HG03439 (cell line): ENCODE results near the gene GRIA1.
"Not testable (repeated sequence)": the region's sequence is repeated elsewhere in the genome, so short reads cannot be mapped to it uniquely, and the experiment has no call there.

Experiments
- ATAC-seq: cut with Tn5 transposase; IDR thresholded peaks from one replicate; pipeline ENCODE4 v1.9.1; 2021; ENCODE audit warnings: mild to moderate bottlenecking, moderate library complexity; ENCODE audit not compliant: unreplicated experiment

Gene GRIA1

DNA sequence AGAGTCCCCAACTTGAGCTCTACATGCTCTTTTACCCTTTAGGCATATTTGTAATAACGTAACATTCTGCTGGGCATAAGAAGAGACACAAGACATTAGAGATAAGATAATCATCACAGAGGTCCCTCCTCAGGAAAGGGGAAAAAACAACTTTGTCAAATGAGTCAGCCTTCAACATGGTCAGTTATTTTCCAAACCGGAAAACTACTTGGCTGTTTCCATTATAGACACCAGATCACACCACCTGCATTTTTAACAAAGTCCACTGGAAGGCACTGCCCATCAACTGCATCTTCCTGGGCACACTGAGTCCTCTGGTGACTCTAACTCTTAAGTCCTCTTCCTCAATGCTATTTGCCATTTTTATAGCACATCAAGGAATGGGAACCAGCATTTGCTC lies 326.4 kb downstream of the GRIA1 start:
- ATAC-seq, result no peak

DNA sequence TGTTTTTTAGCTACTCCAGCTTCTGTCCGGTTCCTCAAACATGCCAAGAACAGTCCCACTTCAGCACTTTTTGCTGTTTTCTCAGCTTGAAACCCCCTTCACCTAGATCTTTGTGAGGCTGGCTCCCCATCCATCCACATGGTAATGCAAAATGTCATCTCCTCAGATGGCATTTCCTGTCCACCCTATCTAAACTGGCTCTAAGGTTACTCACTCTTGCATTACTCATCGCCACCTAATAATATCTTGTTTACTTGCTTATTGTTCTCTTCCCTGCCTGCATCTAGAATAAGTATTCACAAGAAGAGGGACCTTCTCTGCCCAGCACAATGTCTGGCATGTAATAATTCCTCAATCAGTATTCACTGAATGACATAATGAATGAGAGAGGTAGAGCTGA lies 328.2 kb downstream of the GRIA1 start:
- no peak for ATAC-seq

DNA sequence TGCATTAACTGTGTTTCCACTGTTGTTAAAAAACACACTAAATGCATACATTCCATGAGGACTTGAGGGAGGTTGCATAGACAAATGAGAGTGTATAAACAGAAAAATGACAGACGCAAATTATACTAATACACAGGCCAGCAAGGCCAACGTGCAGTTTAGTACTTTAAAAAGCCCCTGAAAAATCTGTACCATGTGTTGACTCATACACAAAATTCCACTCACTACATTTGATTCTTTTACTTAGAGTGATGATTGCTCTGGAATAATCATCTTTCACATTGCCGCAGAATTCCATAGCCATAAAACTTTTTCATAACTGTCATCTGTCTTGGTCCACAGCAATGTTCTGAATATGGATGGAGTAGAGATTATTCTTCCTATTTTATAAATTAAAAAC lies 332.6 kb downstream of the GRIA1 start:
- no peak for ATAC-seq

DNA sequence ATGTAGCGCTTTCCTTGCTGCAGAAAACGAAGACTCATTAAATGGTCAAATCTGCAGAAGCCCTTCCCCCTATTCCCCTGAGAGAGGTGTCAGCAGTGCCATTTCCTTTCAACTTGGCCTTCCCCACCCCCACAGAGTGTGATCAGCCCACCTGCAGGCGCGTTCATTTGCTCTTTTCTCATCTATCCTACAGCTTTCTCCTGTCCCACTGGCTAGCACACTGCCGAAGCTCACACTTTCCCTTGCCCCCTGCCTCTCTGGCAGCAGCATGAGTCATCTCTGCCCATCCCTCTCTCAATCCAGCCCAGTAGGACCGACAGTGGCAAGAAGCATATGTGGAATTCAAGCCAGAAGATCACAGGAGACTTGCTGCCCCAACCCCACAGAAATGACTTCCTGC lies 334.4 kb downstream of the GRIA1 start:
- ATAC-seq, result no peak

DNA sequence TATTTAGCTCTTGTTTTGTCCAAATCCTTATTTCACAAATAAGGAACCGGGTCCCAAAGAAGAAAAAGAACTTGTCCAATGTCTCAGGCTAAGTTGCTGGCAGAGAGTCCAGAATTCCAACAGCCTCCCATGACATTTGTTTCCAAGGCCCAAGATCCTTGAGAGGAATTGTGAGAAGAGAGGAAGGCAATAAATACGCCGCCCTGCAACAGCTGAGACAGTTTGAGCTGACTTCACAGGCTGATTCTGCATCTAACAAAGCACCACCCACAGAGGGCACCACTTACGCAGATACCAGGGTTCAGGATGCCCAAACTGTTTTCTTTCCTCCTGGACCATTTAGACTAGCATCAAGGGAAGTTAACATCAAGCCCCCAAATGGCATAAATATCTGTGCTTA lies 336.9 kb downstream of the GRIA1 start:
- ATAC-seq, result no peak

DNA sequence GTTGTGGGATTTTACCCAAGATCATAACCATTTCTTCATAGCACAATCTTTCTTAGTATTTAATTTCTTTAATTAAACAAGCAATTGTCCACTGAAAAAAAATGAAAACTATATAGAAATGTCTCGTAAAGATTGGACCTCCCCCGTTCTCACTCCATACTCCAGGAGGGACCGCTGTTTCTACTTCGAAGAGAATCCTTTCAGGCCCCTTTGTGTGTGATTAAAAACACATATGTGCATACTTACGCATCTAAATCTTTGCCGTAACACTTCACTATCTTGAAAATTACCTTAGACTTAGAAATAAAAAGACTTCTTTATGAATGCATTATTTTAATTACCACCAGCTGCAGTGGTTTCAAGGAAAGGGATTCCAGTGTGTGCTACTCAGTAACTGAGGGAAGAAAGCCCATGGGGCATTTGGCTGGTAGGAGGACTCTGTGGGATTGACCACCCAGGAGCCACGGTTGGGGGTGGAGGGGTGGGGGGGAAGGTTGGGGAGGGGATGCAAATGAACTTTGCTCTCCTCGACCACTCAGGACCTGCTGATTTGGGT lies 339.1 kb downstream of the GRIA1 start:
- ATAC-seq, result no peak

DNA sequence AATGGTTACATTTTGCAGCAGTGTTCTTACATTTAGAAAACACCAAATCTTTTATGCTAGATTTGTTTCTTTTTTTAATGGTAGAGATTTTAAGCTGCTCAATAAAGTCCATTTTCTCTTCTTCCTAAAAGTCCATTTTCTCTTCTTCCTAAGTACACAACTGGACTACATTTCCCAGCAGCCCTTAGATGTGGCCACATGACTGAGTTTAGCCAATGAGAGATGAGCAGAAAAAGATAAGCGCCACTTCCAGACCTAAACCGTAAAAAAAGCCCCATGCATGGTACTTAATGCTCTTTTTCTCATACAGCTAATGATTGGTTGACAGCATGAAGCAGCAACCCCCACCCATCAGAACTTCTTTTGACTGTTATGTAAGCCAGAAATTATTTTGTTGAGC lies 341.5 kb downstream of the GRIA1 start:
- peak; percentile 69 for ATAC-seq

DNA sequence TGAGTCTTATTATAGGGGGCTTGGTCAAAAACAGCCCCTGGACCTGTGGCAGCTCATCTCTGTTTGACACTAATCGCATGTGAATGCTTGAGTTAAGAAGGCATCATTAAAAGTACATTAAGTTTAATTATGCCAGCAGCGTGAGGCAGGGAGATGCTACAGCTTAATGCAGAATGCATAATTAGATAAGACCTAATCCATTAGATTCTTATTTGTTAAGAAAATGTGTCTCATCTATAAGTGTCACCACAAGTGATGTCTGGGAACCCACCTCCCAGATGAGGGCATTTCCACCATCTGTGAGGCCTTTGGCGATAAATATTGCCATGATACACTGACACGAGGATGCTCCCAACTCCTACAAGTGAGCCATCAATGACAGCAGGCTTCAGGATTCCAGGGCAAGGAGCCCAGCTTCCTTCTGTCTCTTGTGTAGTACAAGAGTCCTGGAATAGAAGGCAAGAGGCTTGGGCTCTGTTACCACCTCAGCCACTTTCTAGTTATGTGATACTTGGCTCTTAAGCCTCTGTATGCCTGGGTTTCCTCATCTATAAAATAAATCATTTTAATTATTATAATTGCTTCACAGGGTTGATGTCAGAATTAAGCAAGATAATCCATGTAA lies 345.5 kb downstream of the GRIA1 start:
- no peak for ATAC-seq

DNA sequence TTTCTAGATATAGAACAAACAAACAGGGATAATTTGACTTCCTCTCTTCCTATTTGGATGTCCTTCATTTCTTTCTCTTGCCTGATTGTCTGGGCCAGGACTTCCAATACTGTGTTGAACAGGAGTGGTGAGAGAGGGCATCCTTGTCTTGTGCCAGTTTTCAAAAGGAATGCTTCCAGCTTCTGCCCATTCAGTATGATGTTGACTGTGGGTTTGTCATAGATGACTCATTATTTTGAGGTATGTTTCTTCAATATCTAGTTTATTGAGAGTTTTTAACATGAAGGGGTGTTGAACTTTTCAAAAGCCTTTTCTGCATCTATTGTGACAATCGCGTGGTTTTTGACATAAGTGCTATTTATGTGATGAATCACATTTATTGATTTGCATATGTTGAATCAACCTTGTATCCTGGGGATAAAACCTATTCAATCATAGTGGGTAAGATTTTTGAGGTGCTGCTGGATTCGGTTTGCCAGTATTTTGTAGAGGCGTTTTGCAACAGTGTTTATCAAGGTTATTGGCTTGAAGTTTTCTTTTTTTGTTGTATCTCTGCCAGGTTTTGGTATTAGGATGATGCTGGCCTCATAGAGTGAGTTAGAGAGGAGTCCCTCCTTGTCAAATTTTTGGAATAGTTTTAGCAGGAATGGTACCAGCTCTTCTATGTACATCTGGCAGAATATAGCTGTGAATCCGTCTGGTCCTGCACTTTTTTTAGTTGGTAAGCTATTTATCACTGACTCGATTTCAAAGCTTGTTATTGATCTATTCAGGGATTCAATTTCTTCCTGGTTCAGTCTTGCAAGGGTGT lies 359.0 kb downstream of the GRIA1 start:
- not testable (repeated sequence) for ATAC-seq

DNA sequence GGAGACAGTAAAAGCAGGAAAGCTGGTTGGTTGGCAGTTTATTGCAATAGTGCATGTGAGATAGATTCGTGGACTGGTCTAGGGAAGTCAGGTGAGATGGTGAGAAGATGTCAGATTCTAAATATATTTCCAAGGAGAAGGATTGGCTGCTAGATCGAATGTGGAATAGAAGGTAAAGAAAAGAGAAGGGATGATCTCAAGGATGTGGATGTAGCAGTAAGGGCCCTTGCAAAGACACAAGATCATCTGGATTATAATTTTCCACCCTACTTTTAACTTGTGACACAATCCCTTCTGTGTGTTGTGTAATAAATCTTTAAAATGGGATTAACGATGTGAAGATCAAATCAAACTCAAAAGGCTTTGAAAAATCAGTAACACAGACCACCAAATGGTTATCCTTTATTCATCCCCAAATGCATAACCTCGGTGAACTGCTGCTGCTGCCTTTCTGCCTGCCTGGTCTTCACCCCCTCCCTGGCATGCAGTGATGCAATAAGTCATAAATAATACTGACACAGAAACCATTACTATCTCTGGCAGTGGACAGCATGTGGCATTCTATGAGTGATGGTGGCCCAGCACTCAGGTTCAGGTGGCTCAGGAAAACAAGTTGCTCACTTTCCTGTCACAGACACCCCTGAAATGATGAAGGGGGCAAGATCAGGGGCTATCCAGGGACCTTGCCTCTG lies 369.9 kb downstream of the GRIA1 start:
- ATAC-seq, result no peak

DNA sequence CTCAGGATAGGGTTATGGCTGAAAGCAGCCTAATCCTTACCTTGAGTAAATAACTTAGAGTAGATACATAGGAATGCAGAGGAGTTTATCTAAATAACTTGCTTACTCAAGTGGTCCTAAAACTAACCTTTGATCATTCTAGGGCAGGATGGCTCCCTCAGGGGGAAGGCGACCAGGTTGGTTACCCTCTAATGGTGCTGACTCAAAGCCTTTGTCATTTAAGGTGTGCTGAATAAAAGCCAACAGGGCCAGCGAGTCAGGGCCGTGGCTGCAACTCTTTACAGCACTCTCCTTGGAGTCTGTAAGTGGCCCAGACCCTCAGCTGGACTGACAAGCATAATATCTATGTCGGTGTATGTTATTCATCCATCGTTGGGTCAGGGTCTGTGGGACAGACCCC lies 372.4 kb downstream of the GRIA1 start:
- ATAC-seq, result not testable (repeated sequence)
